HepG2 (cell line): ENCODE results near the gene HDGFL2. TPM values are rescaled to one million over a fixed set of nuclear protein-coding genes. Genes with fewer than 3 reads are reported as not detected.

Experiments
- ATAC-seq: fragments of 200-7000 bp; cut with Tn5 transposase; 3 replicates; pipeline ENCODE4 v1.9.1; 2020; ENCODE audit warnings: mild to moderate bottlenecking, moderate library complexity
- BruUV-seq: library from RNA; stranded (reverse); fragments of 400-500 nt; replicated peaks from 2 replicates; lab custom pipeline; 2021; lab: Mats Ljungman, UMichigan
- CTCF ChIA-PET: fragments of 300-600 bp; formaldehyde crosslinking; extraction: SDS; loops from one replicate; lab custom pipeline; 2021; ENCODE audit warnings: low total read pairs, inconsistent platforms, low intra/inter-chr PET ratio; lab: Yijun Ruan, JAX
- POLR2A ChIA-PET: fragments of 350-600 bp; sonication (Branson Sonifier 250); formaldehyde crosslinking; loops from one replicate; lab custom pipeline; 2020; ENCODE audit warnings: antibody characterized with exemption, inconsistent platforms; lab: Yijun Ruan, JAX
- DNase-seq: peaks from one replicate; pipeline ENCODE4 v3.0.0-alpha.2; 2015; ENCODE audit warnings: low spot score
- FAIRE-seq: peaks from 3 replicates; lab custom pipeline; 2011; peaks lifted over from hg19 to GRCh38; lab: Jason Lieb, UNC
- H2AFZ ChIP-seq: one replicate; pipeline ENCODE4 v1.6.1; 2011; ENCODE audit warnings: low read length, inconsistent platforms
- H3K27ac ChIP-seq: fragments of 300-600 bp; 3 replicates; pipeline ENCODE4 v1.8.0; 2011; ENCODE audit warnings: mixed run types, mild to moderate bottlenecking, mixed read lengths, low read length, inconsistent platforms; ENCODE audit not compliant: insufficient read depth; ENCODE audit errors: extremely low read length
- H3K27me3 ChIP-seq, 2 experiments: fragments of 200-600 bp in 1 of 2; 2 replicates in 1 of 2; 3 replicates in 1 of 2; pipeline versions ENCODE4 v1.6.0 to v1.8.0; 2011; ENCODE audit warnings: low read length in 2 of 2, mild to moderate bottlenecking in 2 of 2, moderate library complexity in 2 of 2, inconsistent platforms in 1 of 2; ENCODE audit not compliant: insufficient read depth in 2 of 2, control insufficient read depth in 1 of 2
- H3K36me3 ChIP-seq, 2 experiments: fragments of 200-600 bp in 1 of 2; replicated peaks in 1 of 2; 2 replicates in 1 of 2; 3 replicates in 1 of 2; pipeline versions ENCODE4 v1.5.1 to v1.8.0; 2011; ENCODE audit warnings: low read length in 2 of 2, inconsistent platforms in 1 of 2; ENCODE audit not compliant: insufficient read depth in 2 of 2, control insufficient read depth in 1 of 2
- H3K4me1 ChIP-seq: 2 replicates; pipeline ENCODE4 v1.5.1; 2012; ENCODE audit warnings: low read length, inconsistent platforms; ENCODE audit not compliant: insufficient read depth
- H3K4me2 ChIP-seq: 2 replicates; pipeline ENCODE4 v1.6.0; 2011; ENCODE audit warnings: low read depth, low read length, inconsistent platforms
- H3K4me3 ChIP-seq, 3 experiments: fragments of 200-600 bp in 1 of 3; sonication (generic), shearing (Covaris generic) in 1 of 3; replicated peaks in 1 of 3; 2 replicates each; pipeline ENCODE4 v1.5.1; 2011 to 2016; ENCODE audit warnings: low read length in 3 of 3, inconsistent platforms in 2 of 3, low read depth in 2 of 3, mild to moderate bottlenecking in 2 of 3, control low read depth in 1 of 3, mixed read lengths in 1 of 3; ENCODE audit not compliant: insufficient read depth in 1 of 3
- H3K79me2 ChIP-seq: one replicate; pipeline ENCODE4 v1.6.1; 2011; ENCODE audit warnings: low read length, inconsistent platforms; ENCODE audit not compliant: insufficient read depth
- H3K9ac ChIP-seq: 2 replicates; pipeline ENCODE4 v1.6.0; 2011; ENCODE audit warnings: mild to moderate bottlenecking, low read depth, low read length, inconsistent platforms; ENCODE audit not compliant: insufficient read depth
- H3K9me3 ChIP-seq: 2 replicates; pipeline ENCODE4 v1.5.1; 2012; ENCODE audit warnings: mild to moderate bottlenecking, low read length
- H4K20me1 ChIP-seq: 2 replicates; pipeline ENCODE4 v1.6.0; 2011; ENCODE audit warnings: inconsistent platforms, mild to moderate bottlenecking, low read length, moderate library complexity; ENCODE audit not compliant: insufficient read depth
- ATF6 ChIP-seq: sonication (generic); formaldehyde crosslinking; conservative IDR thresholded peaks from 2 replicates; pipeline ENCODE4 v1.4.0; 2020; ENCODE audit warnings: missing genetic modification reagents
- ERF ChIP-seq: IDR thresholded peaks from 2 replicates; pipeline ENCODE4 v1.6.1; 2018; ENCODE audit warnings: missing biosample characterization, missing genetic modification reagents
- ETS1 ChIP-seq: sonication (generic); formaldehyde crosslinking; IDR thresholded peaks from 2 replicates; pipeline ENCODE4 v1.4.0; 2020; ENCODE audit warnings: missing genetic modification reagents
- HCFC1 ChIP-seq: fragments of 150-350 bp; IDR thresholded peaks from 2 replicates; pipeline ENCODE4 v1.6.1; 2014; ENCODE audit warnings: low read depth, low read length
- HIVEP1 ChIP-seq: sonication (generic); formaldehyde crosslinking; IDR thresholded peaks from 2 replicates; pipeline ENCODE4 v1.4.0; 2020; ENCODE audit warnings: mild to moderate bottlenecking, missing genetic modification reagents
- NBN ChIP-seq: fragments of 450-650 bp; conservative IDR thresholded peaks from 2 replicates; pipeline ENCODE4 v1.6.1; 2017
- REXO4 ChIP-seq: sonication (generic); formaldehyde crosslinking; IDR thresholded peaks from 2 replicates; pipeline ENCODE4 v1.8.0; 2022; ENCODE audit warnings: missing genetic modification reagents, mild to moderate bottlenecking, borderline replicate concordance
- RFXANK ChIP-seq: IDR thresholded peaks from 2 replicates; pipeline ENCODE4 v1.6.1; 2016
- RFXAP ChIP-seq: sonication (generic); formaldehyde crosslinking; IDR thresholded peaks from 2 replicates; pipeline ENCODE4 v1.4.0; 2020; ENCODE audit warnings: missing genetic modification reagents, borderline replicate concordance
- ZEB1 ChIP-seq: IDR thresholded peaks from 2 replicates; pipeline ENCODE4 v1.6.1; 2012; ENCODE audit warnings: mild to moderate bottlenecking, low read depth, inconsistent platforms; ENCODE audit not compliant: insufficient replicate concordance
- ZNF550 ChIP-seq: sonication (generic); formaldehyde crosslinking; IDR thresholded peaks from 2 replicates; pipeline ENCODE4 v1.4.0; 2020; ENCODE audit warnings: mild to moderate bottlenecking, missing genetic modification reagents, borderline replicate concordance
- ZNF605 ChIP-seq: sonication (generic); formaldehyde crosslinking; IDR thresholded peaks from 2 replicates; pipeline ENCODE4 v1.8.0; 2022; ENCODE audit warnings: mild to moderate bottlenecking, missing genetic modification reagents
- ZNF775 ChIP-seq: sonication (generic); formaldehyde crosslinking; IDR thresholded peaks from 2 replicates; pipeline ENCODE4 v1.4.0; 2020; ENCODE audit warnings: missing genetic modification reagents, mild to moderate bottlenecking, moderate library complexity, borderline replicate concordance
- WGBS: methylation state at CpG from one replicate; pipeline ENCODE4 v1.1.6; 2017; ENCODE audit warnings: low lambda C conversion rate; 5-methylcytosine and 5-hydroxymethylcytosine counted together
- in situ Hi-C: cut with HindIII; loops from 2 replicates; pipeline ENCODE4 v1.10.0; 2017; ENCODE audit warnings: low pct_unique_long_range_greater_than_20kb; ENCODE audit not compliant: extremely low pct_ligation_motif_present
- intact Hi-C: fragments of 100-400 bp; cut with micrococcal nuclease; formaldehyde crosslinking; loops from one replicate; pipeline ENCODE4 v1.10.0; 2022; ENCODE audit not compliant: unreplicated experiment
- polyA plus RNA-seq, 8 experiments: library from polyadenylated mRNA; depleted of rRNA in 3 of 8; stranded (reverse) in 7 of 8; unstranded in 1 of 8; fragments of >200 nt; fragmentation: Illumina TruSeq in 4 of 8; extraction: Trizol in 4 of 8; gene quantifications; 2 replicates each; pipeline versions ENCODE4 v1.2.1 to v1.2.3, GENCODE V29; 2011 to 2016; ENCODE audit warnings: low read depth in 4 of 8, missing spikeins in 1 of 8, mixed read lengths in 1 of 8; ENCODE audit not compliant: insufficient read depth in 1 of 8
- total RNA-seq, 5 experiments: library from RNA; depleted of rRNA; stranded (reverse); fragments of >200 nt; fragmentation: Illumina TruSeq; extraction: Trizol; gene quantifications; 2 replicates each; pipeline ENCODE4 v1.2.3, GENCODE V29; 2016; ENCODE audit warnings: low read depth in 1 of 5

The HDGFL2 gene
- total and polyA plus RNA-seq, 2 of the 13 experiments (the other 11 are each of a cell fraction or from before 2014, with no cell fraction given) = 20.0 to 51.1 TPM

GRCh38 chr19:4487572-4487971 lies 15.5 kb downstream of the HDGFL2 start:
- H3K9me3 ChIP-seq = no peaks in the 10 kb centered on the region
- ChIA-PET POLR2A (no interaction called here), CTCF (no interaction called here)
- DNase-seq (no peak), FAIRE-seq (no peak), ATAC-seq (no peak)
- no peak overlapping the region for H3K4me2 ChIP-seq
- in situ Hi-C loops (no loop called here), intact Hi-C loops (no loop called here)
- H3K36me3 ChIP-seq = peaks cover 16 to 36% of the 10 kb centered on the region in 2 experiments
- no peaks in the 10 kb centered on the region; a peak in 1 of 5 replicates for H3K27me3 ChIP-seq
- H3K4me3 ChIP-seq = no peak overlapping the region
- no peaks in the 10 kb centered on the region for H3K4me1 ChIP-seq
- no TSS peak for BruUV-seq
- H3K9ac ChIP-seq = no peak overlapping the region
- WGBS = 96% methylated on average over 11 of the region's 11 CpGs
- H3K79me2 ChIP-seq = no peaks in the 10 kb centered on the region
- H3K27ac ChIP-seq = no peak overlapping the region
- H4K20me1 ChIP-seq = no peaks in the 10 kb centered on the region
- H2AFZ ChIP-seq = no peak overlapping the region
- TF ChIP-seq ZNF605 (CRISPR knock-in tag) (no peak), HCFC1 (no peak), ZNF775 (CRISPR knock-in tag) (no peak), ETS1 (CRISPR knock-in tag) (no peak), RFXAP (CRISPR knock-in tag) (no peak), NBN (no peak), ATF6 (CRISPR knock-in tag) (no peak), ZEB1 (no peak), ZNF550 (CRISPR knock-in tag) (no peak), REXO4 (CRISPR knock-in tag) (no peak), HIVEP1 (CRISPR knock-in tag) (no peak), ERF (CRISPR knock-in tag) (no peak), RFXANK (no peak)
